Measurements from ENCODE around the gene RFX4.

- TF ChIP-seq POLR2AphosphoS5 (IDR thresholded peaks at IDR 0.05; ENCODE audit: borderline replicate concordance, low read depth, low read length), result no peak
- no peak for TF ChIP-seq EZH2 (IDR thresholded peaks at IDR 0.05)
Observed at GRCh38 chr12:106564678-106565329, 18.0 kb upstream of the RFX4 start.

Data from SK-N-MC (cell line).